Calu3 (cell line): ENCODE results near the gene KIF6. TPM values are rescaled to one million over a fixed set of nuclear protein-coding genes. Genes with fewer than 3 reads are reported as not detected.

ENCODE experiments used
- BruUV-seq: library from RNA; stranded (reverse); fragments of 400-500 nt; replicated peaks from 2 replicates; lab custom pipeline; 2021; lab: Mats Ljungman, UMichigan
- CTCF ChIA-PET: fragments of 300-600 bp; sonication (Branson Sonifier 250); formaldehyde crosslinking; loops from one replicate; lab custom pipeline; 2022; ENCODE audit warnings: antibody characterized with exemption; lab: Charles Lee
- DNase-seq: peaks from one replicate; pipeline ENCODE4 v3.0.0; 2022
- H3K27ac Mint-ChIP-seq: one replicate; pipeline ENCODE4 v1.8.0; 2022; ENCODE audit warnings: mixed read lengths; ENCODE audit not compliant: unreplicated experiment
- H3K27me3 Mint-ChIP-seq: one replicate; pipeline ENCODE4 v1.8.0; 2022; ENCODE audit warnings: mixed read lengths; ENCODE audit not compliant: unreplicated experiment
- H3K36me3 Mint-ChIP-seq: one replicate; pipeline ENCODE4 v1.8.0; 2022; ENCODE audit warnings: mild to moderate bottlenecking, moderate library complexity, mixed read lengths; ENCODE audit not compliant: insufficient read depth, unreplicated experiment
- H3K4me1 Mint-ChIP-seq: one replicate; pipeline ENCODE4 v1.8.0; 2022; ENCODE audit warnings: mild to moderate bottlenecking, low read depth, mixed read lengths; ENCODE audit not compliant: unreplicated experiment
- H3K4me3 Mint-ChIP-seq: one replicate; pipeline ENCODE4 v1.8.0; 2022; ENCODE audit warnings: mild to moderate bottlenecking, low read depth, moderate library complexity, mixed read lengths; ENCODE audit not compliant: unreplicated experiment
- H3K9me3 Mint-ChIP-seq: one replicate; pipeline ENCODE4 v1.8.0; 2022; ENCODE audit warnings: low read depth, mixed read lengths; ENCODE audit not compliant: unreplicated experiment
- CTCF ChIP-seq: fragments of 200-600 bp; IDR thresholded peaks from one replicate; pipeline ENCODE4 v1.8.0; 2022; ENCODE audit warnings: antibody characterized with exemption; ENCODE audit not compliant: unreplicated experiment
- intact Hi-C: fragments of 100-400 bp; cut with micrococcal nuclease; formaldehyde crosslinking; loops from one replicate; pipeline ENCODE4 v1.10.0; 2022; ENCODE audit not compliant: unreplicated experiment
- total RNA-seq: library from RNA; stranded (reverse); gene quantifications from 2 replicates; pipeline ENCODE4 v1.2.3, GENCODE V29; 2022

The KIF6 gene
- total RNA-seq, 1 experiment from 2014 or later: 0.45 TPM

- CTCF ChIA-PET: no interaction called here
- intact Hi-C loops: no loop called here
- Mint-ChIP-seq H3K4me1 (peaks cover 4% of the 10 kb centered on the region), H3K27ac (no peak overlapping the region), H3K4me3 (no peak overlapping the region), H3K36me3 (no peaks in the 10 kb centered on the region), H3K9me3 (no peaks in the 10 kb centered on the region), H3K27me3 (peaks cover 70% of the 10 kb centered on the region)
- no peak for TF ChIP-seq CTCF
- DNase-seq: no peak
- no TSS peak for BruUV-seq
Measured at GRCh38 chr6:39307462-39307861, 417.7 kb downstream of the KIF6 start.

GRCh38 chr6:39304951-39305350, 420.3 kb downstream of the KIF6 start:
- H3K9me3 Mint-ChIP-seq: no peaks in the 10 kb centered on the region
- intact Hi-C loops: no loop called here
- no TSS peak for BruUV-seq
- no peak overlapping the region for H3K4me3 Mint-ChIP-seq
- H3K27ac Mint-ChIP-seq: no peak overlapping the region
- CTCF ChIA-PET: interaction anchor here (0.9 to 2.9 kb wide), 5 partner anchors 97 to 308 kb away, joined by 3 to 10 read pairs (median 4); no protein-coding TSS in a partner anchor
- no peak for TF ChIP-seq CTCF
- H3K36me3 Mint-ChIP-seq: no peaks in the 10 kb centered on the region
- peaks cover 9% of the 10 kb centered on the region for H3K4me1 Mint-ChIP-seq
- H3K27me3 Mint-ChIP-seq: peaks cover 53% of the 10 kb centered on the region
- no peak for DNase-seq

DNA sequence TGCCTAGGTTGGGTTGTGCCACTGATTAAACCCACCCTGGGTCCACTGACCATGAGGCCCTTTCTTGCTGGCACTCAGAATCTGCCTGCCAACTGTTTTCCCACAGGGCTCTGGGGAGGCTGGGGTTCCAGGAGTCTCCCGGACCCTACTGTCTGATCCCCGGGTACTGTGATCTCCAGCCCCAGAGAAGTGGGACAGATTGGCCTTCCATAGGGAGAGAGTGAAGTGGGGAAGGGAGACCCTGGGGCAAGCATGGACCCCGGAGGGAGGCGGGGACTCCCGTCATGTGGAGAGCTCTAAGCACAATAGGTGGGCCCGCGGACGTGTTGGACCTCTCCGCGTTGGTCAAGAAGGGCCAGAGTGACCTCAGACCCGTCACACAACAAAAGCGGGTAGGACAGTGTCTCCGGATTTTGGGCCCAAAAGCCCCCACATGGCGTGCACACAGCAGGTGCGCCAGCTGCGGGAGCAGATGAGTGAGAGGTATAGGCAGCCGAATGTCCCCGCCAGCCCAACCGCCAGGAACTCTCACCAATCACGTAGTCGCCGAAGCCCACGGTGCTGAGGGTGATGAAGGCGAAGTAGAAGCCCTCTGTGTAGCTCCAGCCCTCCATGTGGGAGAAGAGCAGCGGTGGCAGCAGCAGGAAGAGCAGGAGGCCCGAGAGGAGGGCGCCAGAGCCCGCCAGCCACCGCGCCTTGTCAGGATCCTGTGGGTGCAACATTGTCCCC, 421.6 kb downstream of the KIF6 start:
- intact Hi-C loops: loop anchor here (1.0 kb wide), 1 partner anchor 137 kb away; no protein-coding TSS in a partner anchor
- H3K36me3 Mint-ChIP-seq: no peaks in the 10 kb centered on the region
- no peak for DNase-seq
- peaks cover 9% of the 10 kb centered on the region for H3K4me1 Mint-ChIP-seq
- no peak overlapping the region for H3K4me3 Mint-ChIP-seq
- H3K27ac Mint-ChIP-seq: no peak overlapping the region
- peaks cover 48% of the 10 kb centered on the region for H3K27me3 Mint-ChIP-seq
- no peak for TF ChIP-seq CTCF
- no TSS peak for BruUV-seq
- CTCF ChIA-PET: interaction anchor here (0.6 to 2.9 kb wide), 16 partner anchors 12 to 330 kb away, joined by 3 to 31 read pairs (median 6); partner anchors contain the start of gene KCNK5
- no peaks in the 10 kb centered on the region for H3K9me3 Mint-ChIP-seq

- H3K27me3 Mint-ChIP-seq: peaks cover 42% of the 10 kb centered on the region
- TF ChIP-seq CTCF: peak; percentile 96
- no peaks in the 10 kb centered on the region for H3K36me3 Mint-ChIP-seq
- BruUV-seq: no TSS peak
- CTCF ChIA-PET: interaction anchor here (0.6 to 2.9 kb wide), 18 partner anchors 11 to 329 kb away, joined by 3 to 31 read pairs (median 4); partner anchors contain the start of gene KCNK5
- DNase-seq: peak; percentile 96
- H3K4me3 Mint-ChIP-seq: no peak overlapping the region
- H3K27ac Mint-ChIP-seq: no peak overlapping the region
- peaks cover 9% of the 10 kb centered on the region for H3K4me1 Mint-ChIP-seq
- intact Hi-C loops: loop anchor here (1.0 kb wide), 2 partner anchors 74 to 137 kb away; partner anchors contain the start of gene KCNK5
- no peaks in the 10 kb centered on the region for H3K9me3 Mint-ChIP-seq
Measured at GRCh38 chr6:39302669-39303424, 422.4 kb downstream of the KIF6 start.
